Common myeloid progenitor, CD34-positive (primary cell): Measurements from ENCODE around the gene EGFL6.

Source experiments
- CTCF ChIA-PET: fragments of 350-600 bp; sonication (Branson Sonifier 250); formaldehyde crosslinking; loops from one replicate; lab custom pipeline; 2021; ENCODE audit warnings: antibody characterized with exemption; lab: Charles Lee
- POLR2A ChIA-PET: fragments of 350-600 bp; sonication (Branson Sonifier 250); formaldehyde crosslinking; loops from one replicate; lab custom pipeline; 2021; ENCODE audit warnings: antibody characterized with exemption; lab: Charles Lee
- DNase-seq, 3 donors: peaks; one replicate each; pipeline versions ENCODE4 v3.0.0 to v3.0.0-alpha.2; 2013
- H3K27ac ChIP-seq, 2 experiments: 1 replicate in 1 of 2; 2 replicates in 1 of 2; pipeline ENCODE4 v1.7.0; 2013; ENCODE audit warnings: inconsistent platforms in 2 of 2, low read length in 2 of 2, mild to moderate bottlenecking in 2 of 2, low read depth in 1 of 2, moderate library complexity in 1 of 2; ENCODE audit not compliant: severe bottlenecking in 2 of 2, insufficient read depth in 1 of 2, poor library complexity in 1 of 2
- H3K27me3 ChIP-seq, 5 experiments: replicated peaks in 2 of 5; 1 replicate in 3 of 5; 2 replicates in 2 of 5; pipeline versions ENCODE4 v1.6.1 to v1.7.0; 2013; ENCODE audit warnings: low read length in 4 of 5, mild to moderate bottlenecking in 2 of 5, moderate library complexity in 2 of 5, inconsistent platforms in 1 of 5; ENCODE audit not compliant: insufficient read depth in 5 of 5, control insufficient read depth in 4 of 5
- H3K36me3 ChIP-seq, 4 experiments: 1 replicate in 2 of 4; 2 replicates in 2 of 4; pipeline versions ENCODE4 v1.6.1 to v1.7.0; 2013; ENCODE audit warnings: low read length in 3 of 4, control low read depth in 1 of 4, mild to moderate bottlenecking in 1 of 4; ENCODE audit not compliant: control insufficient read depth in 4 of 4, insufficient read depth in 4 of 4
- H3K4me1 ChIP-seq, 4 experiments: 1 replicate in 3 of 4; 2 replicates in 1 of 4; pipeline versions ENCODE4 v1.6.1 to v1.7.1; 2013; ENCODE audit warnings: low read length in 3 of 4, mild to moderate bottlenecking in 3 of 4, control low read depth in 1 of 4, inconsistent platforms in 1 of 4, moderate library complexity in 1 of 4; ENCODE audit not compliant: control insufficient read depth in 4 of 4, insufficient read depth in 4 of 4; ENCODE audit errors: control extremely low read depth in 1 of 4
- H3K4me3 ChIP-seq, 7 experiments: 1 replicate in 4 of 7; 2 replicates in 3 of 7; pipeline versions ENCODE4 v1.5.1 to v1.7.0; 2013; ENCODE audit warnings: mild to moderate bottlenecking in 7 of 7, low read length in 6 of 7, moderate library complexity in 6 of 7, inconsistent platforms in 2 of 7, low read depth in 2 of 7, control low read depth in 1 of 7; ENCODE audit not compliant: insufficient read depth in 4 of 7, control insufficient read depth in 1 of 7; ENCODE audit errors: extremely low read depth in 1 of 7
- H3K9me3 ChIP-seq, 5 experiments: 1 replicate in 4 of 5; 2 replicates in 1 of 5; pipeline versions ENCODE4 v1.6.1 to v1.7.1; 2013; ENCODE audit warnings: low read length in 4 of 5, mild to moderate bottlenecking in 2 of 5, inconsistent platforms in 1 of 5, low read depth in 1 of 5, moderate library complexity in 1 of 5; ENCODE audit not compliant: control insufficient read depth in 4 of 5, insufficient read depth in 2 of 5; ENCODE audit errors: control extremely low read depth in 1 of 5
- WGBS: methylation state at CpG from one replicate; pipeline ENCODE4 v1.1.5; 2013; ENCODE audit not compliant: insufficient coverage; 5-methylcytosine and 5-hydroxymethylcytosine counted together

The EGFL6 gene

DNA sequence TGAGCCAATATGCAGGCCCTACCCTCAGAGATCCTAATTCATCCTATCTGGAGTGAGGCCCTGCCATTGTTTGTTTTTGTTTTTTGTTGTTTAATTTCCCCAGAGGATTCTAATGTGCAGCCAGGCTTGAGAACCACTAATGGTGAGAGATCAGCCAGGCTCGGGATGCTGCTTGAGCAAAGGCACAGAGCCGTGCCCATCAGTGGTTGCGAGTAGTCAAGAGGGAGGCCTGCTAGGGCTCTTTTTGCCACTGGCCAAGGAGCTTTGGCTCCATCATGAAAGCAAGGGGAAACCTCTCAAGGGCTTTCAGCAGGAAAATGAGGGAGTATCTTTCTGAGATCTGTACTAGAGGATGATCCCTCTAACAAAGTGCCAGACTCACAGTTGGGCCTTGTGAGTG, 86.3 kb downstream of the EGFL6 start:
- Histone ChIP-seq H3K27me3 (no peaks in the 10 kb centered on the region), H3K27ac (no peak overlapping the region), H3K36me3 (peaks cover 0 to 7% (median 2%) of the 10 kb centered on the region in 4 experiments), H3K9me3 (no peaks in the 10 kb centered on the region), H3K4me3 (no peak overlapping the region), H3K4me1 (peaks cover 8 to 19% (median 12%) of the 10 kb centered on the region in 4 experiments)
- DNase-seq, result no peak
- POLR2A ChIA-PET, result no interaction called here
- WGBS, result 97% methylated on average over 3 of the region's 3 CpGs
- CTCF ChIA-PET, result interaction anchor here (1.0 to 1.9 kb wide), 4 partner anchors 9 to 145 kb away, joined by 3 to 8 read pairs (median 3); no protein-coding TSS in a partner anchor

DNA sequence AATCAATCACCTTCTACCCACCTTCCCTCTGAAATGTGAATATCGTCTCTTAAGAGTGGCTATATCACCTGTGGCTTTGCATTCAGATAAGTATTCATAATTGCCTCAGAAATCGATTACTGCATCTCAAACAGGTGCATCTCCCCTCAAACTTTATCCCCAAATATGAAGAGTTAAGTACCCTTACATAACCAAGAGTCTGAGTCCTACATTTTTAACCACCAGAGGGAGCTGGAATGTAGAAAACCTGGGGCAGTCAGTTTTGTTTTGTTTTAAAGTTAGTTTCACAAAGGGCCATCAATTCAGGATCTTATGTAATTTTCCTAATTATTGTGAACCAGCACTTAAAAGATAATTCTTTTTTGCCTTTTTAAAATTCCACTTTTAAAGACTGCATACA, 89.2 kb downstream of the EGFL6 start:
- DNase-seq, result peak; percentile 63 to 78 (median 70)
- Histone ChIP-seq H3K27me3 (peaks cover 0 to under 1% (median 0%) of the 10 kb centered on the region in 5 experiments), H3K9me3 (no peaks in the 10 kb centered on the region), H3K36me3 (peaks cover 0 to 9% (median 7%) of the 10 kb centered on the region in 4 experiments), H3K4me1 (peaks cover 0 to 13% (median 4%) of the 10 kb centered on the region in 4 experiments), H3K4me3 (peak overlapping the region in 1 of 7 experiments; percentile 23), H3K27ac (no peak overlapping the region)
- ChIA-PET CTCF (interaction anchor here (0.6 to 1.6 kb wide), 5 partner anchors 11 to 383 kb away, joined by 3 to 6 read pairs (median 3); no protein-coding TSS in a partner anchor), POLR2A (no interaction called here)
- WGBS, result no CpG with 5 or more reads among the region's 2 CpGs

DNA sequence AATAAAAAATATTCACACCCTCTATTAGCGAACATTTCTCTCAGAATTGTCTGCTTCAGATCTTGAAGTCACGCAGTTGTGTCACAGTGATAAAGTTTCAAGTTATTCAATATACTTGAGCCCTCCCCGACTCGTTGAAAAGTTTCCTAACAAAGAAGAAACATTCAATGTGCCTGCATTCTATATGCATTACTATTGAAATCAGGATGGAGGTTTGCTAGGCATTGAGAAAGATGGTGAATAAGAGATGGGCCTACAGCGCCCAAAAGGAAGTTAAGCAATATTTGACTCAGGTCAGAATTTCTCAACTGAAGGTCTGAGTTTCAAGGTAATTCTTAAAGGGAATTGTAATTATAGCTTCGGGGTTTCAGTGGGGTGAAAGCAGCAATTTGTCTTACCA, 89.7 kb downstream of the EGFL6 start:
- peak in 2 of 3 donors; percentile 24 to 32 for DNase-seq
- 34% methylated on average over 3 of the region's 6 CpGs for WGBS
- Histone ChIP-seq H3K9me3 (no peaks in the 10 kb centered on the region), H3K36me3 (peaks cover 0 to 12% (median 8%) of the 10 kb centered on the region in 4 experiments), H3K27ac (no peak overlapping the region), H3K4me3 (peak overlapping the region in 1 of 7 experiments; percentile 23), H3K4me1 (peaks cover 0 to 10% (median 2%) of the 10 kb centered on the region in 4 experiments), H3K27me3 (peaks cover 0 to 2% (median 0%) of the 10 kb centered on the region in 5 experiments)
- CTCF ChIA-PET, result interaction anchor here (0.6 to 1.6 kb wide), 5 partner anchors 10 to 383 kb away, joined by 3 to 6 read pairs (median 3); no protein-coding TSS in a partner anchor
- POLR2A ChIA-PET, result no interaction called here

DNA sequence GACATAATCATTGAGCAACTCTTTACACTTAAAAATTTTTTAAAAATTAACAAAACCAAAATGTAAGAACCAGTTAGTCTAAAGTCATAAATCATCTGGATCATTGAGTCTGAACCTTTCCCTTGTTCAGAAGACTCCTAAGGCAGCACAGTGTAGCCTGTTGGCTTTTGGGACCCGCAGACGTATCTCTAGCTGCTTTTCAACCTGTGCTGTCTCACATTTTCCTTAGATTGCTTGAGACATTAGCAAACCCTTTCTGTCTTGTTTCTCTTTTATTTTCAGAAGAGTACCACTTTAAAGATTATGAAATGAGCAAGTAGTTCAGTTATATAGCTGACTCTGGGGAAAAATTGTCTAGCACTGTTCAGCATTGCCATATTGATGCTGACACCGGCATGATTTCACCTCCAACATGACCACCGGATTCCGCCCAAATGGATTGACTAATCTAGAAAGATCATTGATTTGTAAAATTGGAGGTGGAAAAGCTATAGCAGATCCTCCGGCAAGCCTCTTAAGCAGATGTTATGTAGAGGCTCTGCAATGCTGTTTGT, 92.4 kb downstream of the EGFL6 start:
- no peaks in the 10 kb centered on the region for H3K9me3 ChIP-seq
- 96% methylated on average over 6 of the region's 6 CpGs for WGBS
- H3K27me3 ChIP-seq, result peaks cover 0 to 5% (median 0%) of the 10 kb centered on the region in 5 experiments
- H3K36me3 ChIP-seq, result peaks cover 0 to 8% (median 6%) of the 10 kb centered on the region in 4 experiments
- POLR2A ChIA-PET, result no interaction called here
- CTCF ChIA-PET, result no interaction called here
- H3K4me3 ChIP-seq, result no peak overlapping the region
- H3K4me1 ChIP-seq, result peaks cover 0 to 6% (median 1%) of the 10 kb centered on the region in 4 experiments
- no peak overlapping the region for H3K27ac ChIP-seq
- DNase-seq, result no peak

DNA sequence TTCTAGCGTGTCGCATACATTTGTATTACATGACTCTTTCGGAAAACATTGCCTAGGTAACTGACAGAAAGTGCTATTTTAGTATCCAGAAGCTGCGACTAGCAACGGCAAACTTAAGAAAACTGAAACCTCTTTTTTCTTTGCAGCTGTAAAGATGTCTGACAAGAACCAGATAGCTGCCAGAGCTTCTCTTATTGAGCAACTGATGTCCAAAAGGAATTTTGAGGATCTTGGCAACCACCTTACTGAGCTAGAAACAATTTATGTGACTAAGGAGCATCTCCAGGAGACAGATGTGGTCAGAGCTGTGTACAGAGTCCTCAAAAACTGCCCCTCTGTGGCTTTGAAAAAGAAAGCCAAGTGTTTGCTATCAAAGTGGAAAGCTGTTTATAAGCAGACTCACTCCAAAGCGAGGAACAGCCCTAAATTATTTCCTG, 93.0 kb downstream of the EGFL6 start:
- Histone ChIP-seq H3K36me3 (peaks cover 0 to 8% (median 6%) of the 10 kb centered on the region in 4 experiments), H3K27me3 (peaks cover 0 to 6% (median 0%) of the 10 kb centered on the region in 5 experiments), H3K9me3 (no peaks in the 10 kb centered on the region), H3K27ac (no peak overlapping the region), H3K4me1 (peaks cover 0 to 10% (median 3%) of the 10 kb centered on the region in 4 experiments), H3K4me3 (no peak overlapping the region)
- DNase-seq, result no peak
- ChIA-PET POLR2A (interaction anchor here (0.6 kb wide), 1 partner anchor 72 kb away, joined by 3 read pairs; the partner anchor contains the start of genes OFD1 and TRAPPC2), CTCF (no interaction called here)
- WGBS, result 83% methylated on average over 6 of the region's 6 CpGs

DNA sequence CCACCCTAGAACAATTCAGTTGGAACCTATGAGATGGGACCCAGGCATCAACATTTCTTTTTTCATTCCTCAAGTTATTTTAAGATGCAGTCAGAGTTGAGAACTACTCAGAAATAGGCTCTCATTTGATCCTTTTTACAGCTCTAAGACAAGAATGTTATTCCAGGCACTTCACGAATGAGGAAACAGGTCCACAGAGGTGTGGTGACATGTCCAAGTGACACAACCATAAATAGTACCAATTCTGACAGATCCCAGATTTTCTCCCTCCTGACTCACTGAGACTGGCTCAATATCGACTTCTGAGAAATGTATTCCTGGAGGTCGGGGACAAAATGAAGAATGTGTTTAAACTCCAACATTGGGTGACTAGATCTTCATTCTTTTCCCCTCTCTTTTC, 94.6 kb downstream of the EGFL6 start:
- Histone ChIP-seq H3K27ac (no peak overlapping the region), H3K4me1 (peaks cover 0 to 11% (median 3%) of the 10 kb centered on the region in 4 experiments), H3K27me3 (peaks cover 0 to 11% (median 0%) of the 10 kb centered on the region in 5 experiments), H3K9me3 (no peaks in the 10 kb centered on the region), H3K4me3 (no peak overlapping the region), H3K36me3 (peaks cover 0 to 8% (median 6%) of the 10 kb centered on the region in 4 experiments)
- ChIA-PET POLR2A (no interaction called here), CTCF (no interaction called here)
- 77% methylated on average over 2 of the region's 3 CpGs for WGBS
- no peak for DNase-seq

DNA sequence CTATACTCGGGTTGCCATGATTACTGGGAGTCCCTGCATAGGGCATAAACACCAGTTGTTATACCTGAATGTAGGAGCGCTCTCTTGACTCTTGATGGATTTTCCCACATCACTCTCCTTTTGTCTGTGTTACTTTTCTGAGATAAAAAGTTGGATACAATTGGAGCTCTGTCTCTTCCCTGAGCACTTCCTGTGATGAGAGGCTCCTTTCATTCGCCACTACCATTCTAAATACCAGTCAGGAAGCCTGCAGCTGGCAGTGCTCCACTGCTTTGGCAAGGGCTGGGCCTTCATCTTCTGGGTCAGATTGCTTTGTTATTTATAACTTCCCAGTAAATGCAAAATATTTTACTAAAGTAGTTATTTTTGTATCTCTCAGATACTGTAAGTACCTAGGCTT, 97.4 kb downstream of the EGFL6 start:
- Histone ChIP-seq H3K9me3 (no peaks in the 10 kb centered on the region), H3K4me1 (peaks cover 0 to 9% (median 2%) of the 10 kb centered on the region in 4 experiments), H3K27ac (no peak overlapping the region), H3K36me3 (peaks cover 0 to 8% (median 5%) of the 10 kb centered on the region in 4 experiments), H3K4me3 (no peak overlapping the region), H3K27me3 (peaks cover 0 to 11% (median 0%) of the 10 kb centered on the region in 5 experiments)
- POLR2A ChIA-PET, result no interaction called here
- CTCF ChIA-PET, result interaction anchor here (0.7 kb wide), 1 partner anchor 80 kb away, joined by 3 read pairs; no protein-coding TSS in a partner anchor
- no peak for DNase-seq
- 61% methylated on average over 2 of the region's 3 CpGs for WGBS
